HuH-7 (cell line): ENCODE results near the gene PIGO.
A peak's percentile ranks its signal among the peaks of the same experiment; 100 is the strongest.

Source experiments
- DNase-seq: peaks from one replicate; pipeline ENCODE4 v3.0.0; 2011; ENCODE audit warnings: low spot score

PIGO gene

DNA sequence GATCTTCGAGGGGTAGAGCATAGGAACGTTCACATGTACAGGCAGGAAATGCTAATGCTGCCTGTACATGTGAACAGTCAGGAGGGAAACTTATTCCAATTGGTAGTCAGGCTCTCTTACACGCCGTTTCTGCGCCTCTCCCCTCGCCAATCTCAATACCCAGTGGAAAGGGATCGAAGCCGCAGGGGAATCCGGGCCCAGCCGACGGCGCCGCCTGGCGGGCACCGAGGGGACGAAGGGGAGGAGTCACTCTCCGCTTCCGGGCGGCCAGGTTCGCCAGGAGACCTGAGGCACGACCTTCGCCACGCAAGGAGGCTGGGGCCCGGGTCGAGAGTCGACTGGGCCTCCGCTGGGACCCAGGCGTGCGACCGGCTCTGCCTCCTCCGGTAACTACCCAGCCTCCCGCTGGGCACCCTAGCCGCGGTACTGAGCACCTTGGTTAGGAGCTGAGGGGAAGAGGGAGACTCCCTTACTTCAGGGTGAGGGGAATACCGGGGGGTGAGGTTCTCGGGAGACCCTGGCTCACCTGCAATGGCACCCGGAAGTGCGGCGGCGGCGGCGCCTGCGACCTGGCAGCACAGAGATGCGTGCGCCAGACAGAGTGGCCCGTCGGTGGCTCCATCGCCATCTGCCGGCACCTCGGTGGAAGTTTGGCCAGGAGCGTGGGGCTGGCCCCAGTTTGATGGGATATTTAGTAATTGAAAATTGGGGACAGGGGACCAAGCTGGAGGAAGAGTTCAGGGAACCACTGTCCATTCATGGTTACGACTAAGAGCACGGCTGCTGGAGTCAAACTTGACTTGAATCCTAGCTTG lies at the start of gene PIGO:
PIGO (minus strand) TSS at position 557 of the 815 bp plus-strand sequence. CDS start 1,026 bp downstream, outside the sequence.
- peak; percentile 95 for DNase-seq

DNA sequence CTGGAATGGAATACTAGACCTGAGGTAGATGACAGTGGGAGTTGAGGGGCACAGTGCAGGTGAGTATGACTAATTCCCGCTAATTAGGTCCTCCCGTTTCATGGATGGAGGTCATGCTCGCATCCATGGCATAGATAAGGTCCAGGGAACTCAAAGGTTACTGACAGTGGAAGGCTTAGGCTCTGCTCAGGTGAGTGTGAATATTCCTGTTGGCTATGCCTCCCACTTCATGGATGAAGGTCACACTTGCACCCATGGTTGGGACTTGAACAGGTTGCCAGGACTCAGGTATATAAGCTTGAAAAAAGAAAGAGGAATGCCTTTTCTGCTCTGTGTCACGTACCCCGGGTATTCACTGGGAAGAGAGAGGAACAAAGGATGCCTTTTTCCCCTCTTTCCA lies 45.6 kb upstream of the PIGO start:
- DNase-seq = no peak

DNA sequence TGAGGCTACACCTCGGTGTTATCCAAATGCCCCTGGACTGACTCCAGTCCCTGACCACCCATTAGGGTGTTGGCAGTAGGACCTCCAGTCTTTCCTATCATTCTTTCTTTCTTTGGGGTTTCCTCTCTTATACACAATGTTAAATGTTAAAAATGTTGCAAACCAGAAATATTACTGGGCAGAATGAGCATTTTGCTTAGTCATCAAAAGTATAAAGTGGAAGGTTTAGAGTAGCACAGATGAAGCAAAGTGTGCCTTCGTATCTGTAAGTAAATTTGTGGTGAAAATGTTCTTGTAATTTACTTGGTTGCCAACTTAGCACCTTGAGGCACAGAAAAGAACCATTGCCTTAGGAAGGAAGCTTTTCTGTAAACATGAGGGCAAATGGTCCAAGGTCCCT lies 43.7 kb upstream of the PIGO start:
- no peak for DNase-seq

DNA sequence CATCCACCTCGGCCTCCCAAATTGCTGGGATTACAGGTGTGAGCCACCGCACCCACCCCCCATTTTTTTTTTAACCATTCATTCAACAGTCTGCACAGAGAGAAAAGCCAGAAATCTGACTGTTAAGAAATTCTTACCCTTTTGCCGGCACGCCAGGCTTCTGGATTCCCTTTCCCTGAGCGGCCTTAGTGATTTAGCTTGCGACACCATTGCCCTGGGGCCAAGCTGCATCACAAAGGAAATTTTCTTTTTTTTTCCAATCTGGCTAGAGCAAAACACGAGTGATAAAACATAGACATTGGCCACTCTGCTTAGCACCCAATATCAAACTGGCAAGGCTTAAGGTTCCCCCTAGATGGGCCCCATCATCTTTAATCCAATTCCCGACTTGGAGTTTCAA lies 40.5 kb upstream of the PIGO start:
- DNase-seq = no peak

DNA sequence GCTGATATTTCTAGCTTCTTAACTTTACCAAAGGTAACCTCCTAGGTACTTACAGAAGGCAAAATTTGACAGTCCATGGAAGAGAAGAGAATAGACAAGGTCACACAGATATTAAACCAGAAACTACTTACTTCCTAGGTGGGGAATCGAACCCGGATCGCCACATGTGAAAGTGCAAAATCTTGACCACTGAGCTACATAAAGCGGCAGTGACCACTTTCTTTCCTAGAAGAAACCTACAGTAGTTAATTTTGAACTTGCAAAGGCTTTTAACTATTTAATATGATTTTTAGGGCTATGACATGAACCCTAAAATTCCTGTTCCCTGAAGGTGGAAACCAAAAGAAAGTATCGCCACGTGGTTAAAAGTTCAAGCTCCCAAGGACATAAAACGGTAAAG lies 39.6 kb upstream of the PIGO start:
- DNase-seq = no peak

DNA sequence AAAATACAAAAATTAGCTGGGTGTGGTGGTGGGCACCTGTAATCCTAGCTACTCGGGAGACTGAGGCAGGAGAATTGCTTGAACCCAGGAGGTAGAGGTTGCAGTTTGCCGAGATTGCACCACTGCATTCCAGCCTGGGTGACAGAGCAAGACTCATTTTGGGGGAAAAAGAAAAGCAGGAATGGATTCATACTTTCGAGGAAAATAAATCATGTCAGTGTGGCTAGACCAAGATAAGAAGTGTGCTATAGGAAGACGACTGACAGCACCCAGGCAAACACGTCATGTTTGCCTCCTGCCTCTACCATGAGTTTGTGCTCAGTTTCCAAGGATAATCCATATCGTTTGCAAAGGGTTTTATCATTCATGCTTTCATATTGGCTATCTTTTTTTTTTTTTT lies 38.5 kb upstream of the PIGO start:
- no peak for DNase-seq

DNA sequence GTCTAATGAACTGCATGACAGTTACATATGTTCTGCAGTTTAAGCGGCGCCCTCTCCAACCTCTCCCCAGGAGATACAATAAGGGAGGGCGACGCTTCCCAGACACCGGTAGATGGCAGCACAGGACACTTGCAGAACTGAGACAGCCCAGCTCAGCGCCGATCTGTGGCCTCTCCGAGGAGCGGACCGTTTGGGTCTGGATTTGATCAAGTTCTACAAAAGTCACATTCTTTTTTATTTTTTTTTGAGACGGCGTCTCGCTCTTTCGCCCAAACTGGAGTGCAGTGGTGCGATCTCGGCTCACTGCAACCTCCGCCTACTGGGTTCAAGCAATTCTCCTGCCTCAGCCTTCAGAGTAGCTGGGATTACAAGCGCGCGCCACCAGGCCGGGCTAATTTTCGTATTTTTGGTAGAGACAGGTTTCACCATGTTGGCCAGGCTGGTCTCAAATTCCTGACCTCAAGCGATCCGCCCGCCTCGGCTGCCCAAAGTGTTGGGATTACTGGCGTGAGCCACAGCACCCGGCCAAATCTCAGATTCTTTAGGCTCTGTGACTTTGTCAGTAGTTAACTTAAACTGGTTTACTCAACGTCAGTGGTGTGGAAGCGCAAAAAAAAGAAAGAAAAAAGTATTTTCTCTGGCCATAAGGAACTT lies 20.6 kb upstream of the PIGO start:
- DNase-seq = peak; percentile 71

DNA sequence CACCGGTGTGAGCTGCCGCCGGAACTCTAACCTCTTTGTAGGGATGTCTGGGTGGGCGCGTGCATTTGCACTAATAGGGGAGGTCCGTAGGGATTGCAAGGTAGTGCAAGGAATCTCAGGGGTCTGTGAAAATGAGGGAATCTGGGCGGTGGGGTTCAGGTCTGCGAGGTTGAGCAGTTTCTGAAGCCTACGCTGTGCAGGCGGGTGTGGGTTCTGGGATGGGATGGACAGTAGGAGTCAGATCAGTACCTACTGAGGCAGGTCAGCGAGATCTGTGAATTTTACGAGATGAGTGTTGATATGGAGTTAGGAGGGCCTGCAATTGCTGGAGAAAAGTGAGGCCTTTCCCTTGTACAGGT lies 20.1 kb upstream of the PIGO start:
- DNase-seq = no peak

DNA sequence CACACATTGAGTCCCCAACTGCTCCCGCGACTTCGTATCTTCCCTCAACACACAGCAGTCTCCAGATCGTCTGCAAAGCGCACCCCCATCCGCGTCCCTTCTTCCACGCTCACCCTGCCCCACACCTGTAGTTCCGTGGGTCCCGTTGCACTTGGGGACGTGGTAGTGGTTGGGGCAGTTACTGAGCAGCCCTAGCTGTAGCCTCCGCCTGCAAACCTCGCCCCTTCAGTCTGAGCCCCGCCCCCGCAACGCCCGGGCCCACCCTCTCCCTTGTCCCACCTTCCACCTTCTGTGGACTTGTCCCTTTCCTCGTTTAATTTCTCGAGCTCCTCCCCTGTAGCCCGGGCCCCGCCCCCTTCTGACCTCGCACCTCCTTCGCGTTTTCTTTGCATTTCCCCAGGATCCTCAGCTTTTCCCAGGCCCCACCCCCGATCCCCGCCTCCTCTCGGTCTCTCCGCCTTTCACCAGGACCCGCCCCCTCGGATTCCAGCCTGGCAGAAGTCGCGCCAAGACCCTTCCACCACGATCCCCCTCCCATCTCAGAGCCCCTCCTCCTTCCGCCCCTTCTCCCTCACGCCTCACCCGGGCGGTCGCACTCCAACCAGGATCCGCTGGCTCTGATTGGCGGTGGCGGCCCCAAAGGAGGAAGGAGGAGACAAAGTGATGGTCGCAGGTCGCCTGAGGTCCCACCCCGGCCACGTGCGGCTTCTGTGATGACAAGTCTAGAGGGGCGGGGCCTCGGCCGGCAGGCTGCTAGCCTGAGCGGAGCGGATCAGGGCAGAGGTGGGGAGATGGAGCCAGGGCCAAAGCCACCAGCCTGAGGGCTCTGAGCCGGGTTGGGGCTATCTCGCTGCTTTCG lies 19.5 kb upstream of the PIGO start, which contains the start of gene ATOSB:
ATOSB (minus strand) TSS at position 183 of the 859 bp plus-strand sequence. CDS start 7,588 bp downstream, outside the sequence.
- peak; percentile 87 for DNase-seq

DNA sequence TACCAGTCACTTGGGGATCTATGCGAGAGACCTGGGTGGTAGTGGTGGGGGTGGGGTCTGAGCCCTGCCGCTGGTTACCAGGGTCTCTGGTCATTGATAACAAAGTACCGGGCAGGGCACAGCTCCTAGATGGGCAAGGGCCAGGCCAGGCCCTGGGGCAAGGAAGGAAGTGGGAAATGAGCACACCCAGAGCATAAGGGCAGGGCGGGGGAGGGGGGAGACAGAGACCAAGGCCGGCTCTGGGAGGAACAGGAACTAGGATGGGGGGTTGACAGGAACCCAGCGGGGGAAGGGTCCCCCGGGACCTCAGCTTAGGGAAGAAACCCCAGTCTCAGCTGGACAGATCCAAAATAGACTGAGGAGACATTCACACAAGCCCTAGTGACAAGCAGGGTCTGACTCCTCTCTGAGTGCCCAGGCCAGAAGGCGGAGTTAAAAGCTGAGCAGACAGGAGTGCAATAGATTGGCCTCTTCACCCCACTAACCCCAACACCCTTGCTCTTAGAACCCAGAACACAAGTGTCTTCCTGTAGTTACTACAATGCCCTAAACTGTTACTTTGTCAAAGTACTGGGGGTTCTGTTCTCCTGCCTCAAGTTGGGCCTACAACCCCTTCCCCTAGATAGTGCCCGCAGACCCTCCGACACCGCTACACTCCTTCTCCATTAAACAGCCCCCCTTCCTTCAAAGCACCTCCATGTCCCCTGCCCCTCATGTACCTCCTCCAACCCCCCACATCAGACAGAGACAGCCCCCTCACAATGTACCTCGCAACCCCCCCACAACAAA lies 18.6 kb upstream of the PIGO start:
- DNase-seq = no peak

DNA sequence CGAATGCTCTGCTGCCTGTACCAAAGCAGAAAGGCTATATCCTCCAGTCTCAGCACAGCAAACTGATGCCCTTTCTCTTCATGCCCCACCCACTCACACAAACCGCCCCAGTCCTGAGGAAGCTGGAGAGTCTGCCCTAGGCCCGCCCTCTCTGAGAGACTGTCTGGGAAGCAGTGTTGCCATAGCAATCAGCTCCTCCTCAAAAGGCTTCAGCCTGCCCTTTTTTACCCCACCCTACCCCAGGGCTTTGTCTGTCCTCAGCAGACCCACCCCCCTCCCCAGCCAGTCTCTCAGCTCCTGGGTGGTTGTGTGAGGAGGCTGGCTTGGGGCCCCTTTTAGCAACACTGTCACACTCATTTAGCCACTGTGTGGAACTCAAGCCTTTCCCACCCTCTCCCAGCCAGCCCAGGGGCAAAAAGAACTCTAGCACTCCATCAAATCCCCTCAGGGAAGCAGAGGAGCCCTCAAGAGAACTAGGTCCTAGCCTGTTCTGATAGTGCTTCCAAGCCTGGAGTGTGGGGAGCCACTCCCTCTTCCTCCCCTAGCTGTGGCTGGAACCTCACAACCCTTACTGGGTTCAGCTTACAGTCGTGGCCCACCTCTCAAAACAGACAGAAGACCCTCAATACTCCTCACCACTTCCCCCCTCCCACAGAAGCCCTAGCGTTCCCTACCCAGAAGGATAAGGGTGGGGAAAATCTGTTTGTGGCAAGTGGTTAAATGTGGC lies 17.9 kb upstream of the PIGO start:
- no peak for DNase-seq

DNA sequence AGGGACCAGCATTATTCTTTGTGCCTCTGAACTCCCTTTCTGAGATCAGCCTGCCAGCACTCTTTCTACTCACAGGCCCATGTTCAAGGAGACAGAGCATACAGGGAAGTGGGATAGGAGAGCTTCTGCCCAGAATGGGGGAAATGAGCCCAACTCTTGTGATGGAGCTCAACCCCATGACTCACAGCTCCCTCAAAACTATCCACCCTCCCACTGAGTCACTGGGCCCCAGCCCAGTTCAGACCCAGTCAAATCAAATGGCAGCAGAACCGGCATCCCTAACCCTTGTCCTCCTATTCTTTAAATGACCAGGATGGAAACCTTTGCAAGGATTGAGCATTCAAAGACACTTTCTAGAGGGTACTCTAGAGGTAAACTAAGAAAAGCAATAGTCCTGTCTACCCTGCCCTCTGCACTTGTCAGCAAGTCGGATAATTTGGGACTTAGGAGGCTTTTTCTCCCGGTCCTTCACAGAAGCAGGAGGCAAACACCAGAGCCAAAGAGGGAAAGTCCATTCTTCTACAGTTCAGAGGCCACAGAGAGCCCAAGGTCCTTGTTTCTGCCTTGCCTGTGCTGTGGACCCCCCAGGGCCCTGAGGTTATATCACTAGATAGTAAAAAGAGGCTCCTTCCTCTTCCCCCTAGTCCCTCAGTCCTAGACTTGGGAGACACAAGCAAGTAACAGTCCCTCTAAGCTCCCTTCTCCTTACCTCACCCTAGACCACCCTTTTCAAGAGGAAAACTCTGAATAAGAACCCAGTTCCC lies 16.0 kb upstream of the PIGO start:
- no peak for DNase-seq

DNA sequence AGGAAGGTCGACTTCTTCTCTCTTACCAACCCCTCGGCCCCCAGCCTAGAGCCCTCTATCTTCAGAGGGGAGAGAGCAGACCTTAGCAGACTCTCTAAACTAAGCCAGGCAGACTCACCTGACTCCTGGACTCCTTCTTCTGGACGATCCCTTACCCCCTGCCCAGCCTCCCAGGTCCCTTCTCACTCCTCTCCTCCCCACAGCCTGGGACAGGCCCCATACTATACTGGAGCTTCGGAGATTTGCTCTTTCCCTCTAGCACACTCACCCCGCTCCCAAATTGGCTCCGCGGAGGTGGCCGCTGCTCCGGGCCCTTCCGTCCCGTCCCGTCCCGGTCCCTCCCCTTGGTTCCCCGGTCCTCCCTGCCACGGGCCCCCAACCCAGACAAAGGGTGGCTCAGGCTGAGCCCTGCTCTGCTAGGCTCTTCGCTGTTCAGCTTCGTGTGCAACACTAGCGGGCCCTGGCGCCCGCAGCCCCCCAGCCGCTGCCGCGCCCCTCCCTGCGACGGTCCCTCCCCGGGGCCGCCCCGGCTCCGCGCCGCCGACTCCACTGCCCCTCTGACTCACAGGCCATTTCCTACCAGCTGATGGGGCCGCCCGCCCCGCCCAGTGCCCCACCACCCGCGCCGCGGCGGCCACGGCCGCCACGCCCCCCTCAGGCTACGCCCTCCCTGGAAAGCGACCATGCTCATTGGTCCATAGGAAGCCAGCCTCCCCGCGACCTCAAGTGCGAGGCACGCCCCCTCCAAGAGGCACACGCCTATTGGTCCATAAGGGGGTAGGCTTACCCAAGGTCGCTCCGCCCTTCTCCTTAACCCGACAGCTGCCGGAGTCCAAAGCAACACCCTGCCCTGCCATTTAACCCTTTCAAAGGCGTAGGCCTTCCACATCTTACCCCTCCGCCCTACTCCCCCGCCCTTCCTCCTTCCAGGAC lies 14.9 kb upstream of the PIGO start:
- DNase-seq = peak; percentile 98

DNA sequence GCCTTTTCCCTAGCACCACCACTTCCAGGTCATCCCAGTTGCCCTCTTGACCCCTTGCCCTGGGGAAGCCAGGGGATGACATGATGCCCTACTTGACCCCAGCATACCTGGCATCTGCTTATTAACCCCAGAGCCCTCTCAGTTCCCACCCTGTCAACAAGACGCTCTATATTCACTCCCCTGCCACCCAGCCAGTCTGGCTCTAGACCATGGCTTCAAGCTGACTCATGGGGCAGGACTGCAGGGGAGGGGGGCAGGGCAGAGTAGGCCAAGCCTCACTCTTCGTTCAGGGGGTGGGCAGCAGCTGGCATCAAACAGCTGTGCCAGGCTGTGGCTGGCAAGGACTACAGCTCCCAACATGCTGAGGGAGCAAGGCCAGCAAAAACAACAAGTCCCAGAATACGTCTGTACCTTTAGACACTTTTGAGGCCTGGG lies 14.0 kb upstream of the PIGO start:
- DNase-seq = no peak

DNA sequence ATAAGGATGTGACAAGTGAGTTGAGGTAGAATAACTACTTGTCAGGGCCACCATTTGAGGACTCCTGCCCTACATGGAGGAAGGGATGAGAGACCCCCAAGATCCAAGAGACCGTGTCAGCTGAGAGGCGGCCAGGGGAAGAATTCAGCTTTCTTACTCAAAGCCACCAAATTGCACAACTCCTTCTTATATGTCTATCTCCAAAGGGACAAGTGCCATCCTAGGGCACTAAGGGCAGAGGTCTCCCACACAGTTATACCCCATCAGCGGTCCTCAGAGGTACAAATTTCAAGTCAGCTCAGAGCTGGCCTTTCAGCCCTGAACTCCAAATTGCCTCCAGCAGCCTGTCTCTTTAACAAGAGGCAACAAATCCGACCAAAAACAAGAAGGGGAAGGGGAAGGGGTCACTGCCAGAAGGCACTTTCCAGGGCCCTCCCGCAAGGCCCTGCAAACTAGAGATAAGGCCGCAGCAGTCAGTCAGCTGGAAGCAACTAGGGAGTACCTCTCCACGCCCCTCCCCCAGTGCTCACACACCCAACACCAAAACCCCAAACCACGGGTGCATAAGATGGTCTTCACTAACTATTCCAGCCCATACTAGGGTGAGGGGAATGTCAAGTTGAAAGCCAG lies 12.7 kb upstream of the PIGO start:
- no peak for DNase-seq

DNA sequence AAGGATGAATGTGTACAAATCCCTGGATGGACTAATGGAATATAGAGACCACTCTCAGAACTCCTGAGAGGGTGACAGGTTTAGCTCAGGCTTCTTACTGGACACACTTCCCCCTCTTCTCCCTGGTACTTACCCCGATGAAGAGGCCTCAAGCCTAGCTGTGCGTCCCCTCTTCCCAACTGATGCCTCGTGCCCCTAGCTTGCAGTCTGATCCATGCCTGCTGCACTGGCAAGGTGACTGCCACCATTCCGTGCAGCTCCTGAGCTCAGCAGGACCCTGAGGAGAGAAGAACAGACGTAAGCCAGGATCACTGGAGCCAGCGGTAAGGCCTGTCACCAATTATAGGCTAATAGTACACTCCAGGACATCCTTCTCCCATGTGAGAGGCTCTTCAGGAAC lies 12.1 kb upstream of the PIGO start:
- DNase-seq = no peak

DNA sequence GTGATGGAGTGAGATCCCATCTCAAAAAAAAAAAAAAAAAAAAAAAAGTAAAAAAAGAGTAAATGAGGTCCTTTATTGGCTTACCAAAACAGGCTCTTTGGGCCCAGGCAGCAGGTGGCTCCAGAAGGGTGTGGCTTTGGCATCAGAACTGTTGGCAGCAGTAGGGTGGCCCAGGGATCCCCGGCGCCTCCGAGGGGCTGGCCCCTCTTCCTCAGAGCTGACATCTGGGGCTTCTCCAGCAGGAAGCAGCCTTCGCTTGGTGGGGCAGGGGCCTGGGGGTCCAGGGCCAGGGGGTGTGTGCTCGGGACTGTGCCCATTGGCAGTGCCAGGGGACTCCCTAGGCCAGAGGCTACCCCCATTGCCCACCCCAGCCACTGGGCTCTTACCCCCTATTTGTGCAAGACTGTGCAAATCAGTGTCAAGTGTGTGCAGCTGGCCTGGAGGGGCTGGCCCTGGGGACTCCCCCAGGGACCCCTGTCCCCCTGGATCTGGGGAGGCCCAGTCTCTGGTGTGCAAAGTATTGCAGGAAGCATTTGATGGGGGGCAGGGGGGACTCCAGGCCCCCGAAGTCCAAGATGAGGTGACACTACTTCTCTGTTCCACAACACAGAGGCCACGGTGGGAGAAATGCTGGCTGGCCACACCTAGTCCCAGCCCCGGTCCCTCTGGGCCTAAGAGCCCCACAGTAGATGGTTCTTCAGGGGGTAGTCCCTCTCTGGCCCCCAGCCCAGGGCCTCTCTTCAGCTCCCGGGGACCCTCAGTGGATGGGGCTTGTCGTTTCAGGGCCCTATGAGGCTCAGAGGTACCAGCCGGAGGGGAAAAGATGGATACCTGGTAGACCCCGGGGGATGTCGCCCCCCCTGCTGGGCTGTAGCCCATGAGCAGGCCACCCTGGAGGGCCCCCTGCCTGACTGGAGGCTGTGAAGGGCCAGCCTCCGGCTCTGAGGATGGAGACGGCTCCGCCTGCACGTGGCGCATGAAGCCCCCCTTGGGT lies 11.2 kb upstream of the PIGO start:
- DNase-seq = no peak

DNA sequence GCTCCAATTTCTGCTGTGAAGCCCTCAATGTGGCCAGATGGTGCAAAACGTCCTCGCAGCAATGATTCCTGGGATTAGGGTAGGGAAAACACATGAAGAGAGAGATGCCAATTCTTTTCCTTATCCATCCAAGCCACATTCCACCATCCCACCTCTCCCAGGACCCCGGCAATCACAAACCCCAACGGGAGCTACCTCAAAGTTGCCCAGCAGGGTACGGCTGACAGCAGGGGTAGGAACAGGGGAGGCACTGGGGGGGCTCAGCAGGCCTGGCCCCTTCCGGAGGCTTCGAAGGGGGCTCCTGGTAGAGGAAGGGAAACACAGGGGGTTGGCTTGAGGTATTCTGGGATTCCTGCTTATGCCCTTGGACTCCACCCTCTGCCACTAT lies 9.9 kb upstream of the PIGO start:
- DNase-seq = no peak
